Measurements from ENCODE around the gene RPS6KA4.

DNA sequence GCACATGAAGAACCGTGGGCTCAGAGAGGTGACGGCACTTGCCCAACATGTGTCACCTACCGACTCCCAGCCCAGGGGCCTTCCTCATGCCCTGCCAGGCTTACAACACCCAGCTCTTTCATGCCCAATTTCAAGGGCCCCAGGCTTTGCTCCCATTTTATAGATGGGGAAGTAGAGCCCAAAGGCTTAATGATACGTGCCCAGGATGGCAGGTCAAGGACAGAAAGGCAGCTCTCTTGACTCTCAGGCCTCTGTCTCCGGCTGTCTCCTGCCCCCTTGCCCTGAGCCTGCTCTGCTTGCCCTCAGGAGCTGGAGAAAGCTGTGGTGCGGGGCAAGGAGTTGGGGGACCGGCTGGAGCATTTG lies 10.0 kb upstream of the RPS6KA4 start:
- TF ChIP-seq CTCF (IDR thresholded peaks at IDR 0.05), result no peak
- TF ChIP-seq EZH2 (IDR thresholded peaks at IDR 0.05), result no peak
